Bronchus fibroblast of lung (primary cell): Measurements from ENCODE around the gene LUZP4. TPM values are rescaled to one million over a fixed set of nuclear protein-coding genes. Genes with fewer than 3 reads are reported as not detected.

Experiments
- total RNA-seq: library from RNA; depleted of rRNA; stranded (reverse); fragments of >200 nt; gene quantifications from 2 replicates; pipeline ENCODE4 v1.2.3, GENCODE V29; 2015

Gene LUZP4, protein sequence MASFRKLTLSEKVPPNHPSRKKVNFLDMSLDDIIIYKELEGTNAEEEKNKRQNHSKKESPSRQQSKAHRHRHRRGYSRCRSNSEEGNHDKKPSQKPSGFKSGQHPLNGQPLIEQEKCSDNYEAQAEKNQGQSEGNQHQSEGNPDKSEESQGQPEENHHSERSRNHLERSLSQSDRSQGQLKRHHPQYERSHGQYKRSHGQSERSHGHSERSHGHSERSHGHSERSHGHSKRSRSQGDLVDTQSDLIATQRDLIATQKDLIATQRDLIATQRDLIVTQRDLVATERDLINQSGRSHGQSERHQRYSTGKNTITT
- total RNA-seq: not detected in 2 replicates

GRCh38 chrX:115289465-115289864 is at the start of gene LUZP4:
Gene LUZP4 (plus strand): TSS chrX:115289715. CDS start chrX:115289760, 45 bp downstream.

Other genes with a start within 250 kb of the LUZP4 start
- gene RBMXL3, start 100.3 kb upstream of the LUZP4 start, total RNA-seq: not detected in 2 replicates
- 1.8 and 2.7 TPM in 2 replicates for gene LRCH2, start 55.6 kb upstream of the LUZP4 start, total RNA-seq